OCI-LY3 (cell line): ENCODE results near the gene PGAP6.

Source experiments
- CTCF ChIP-seq: fragments of 200-600, 300-600 bp; sonication (generic); IDR thresholded peaks from 2 replicates; pipeline ENCODE4 v1.5.1; 2014; ENCODE audit warnings: antibody characterized with exemption, low read length, low read depth
- EZH2phosphoT487 ChIP-seq: fragments of 200-600 bp; shearing (Covaris generic); IDR thresholded peaks from 2 replicates; pipeline ENCODE4 v1.6.1; 2018; ENCODE audit warnings: antibody characterized with exemption, mixed run types, low read depth

DNA sequence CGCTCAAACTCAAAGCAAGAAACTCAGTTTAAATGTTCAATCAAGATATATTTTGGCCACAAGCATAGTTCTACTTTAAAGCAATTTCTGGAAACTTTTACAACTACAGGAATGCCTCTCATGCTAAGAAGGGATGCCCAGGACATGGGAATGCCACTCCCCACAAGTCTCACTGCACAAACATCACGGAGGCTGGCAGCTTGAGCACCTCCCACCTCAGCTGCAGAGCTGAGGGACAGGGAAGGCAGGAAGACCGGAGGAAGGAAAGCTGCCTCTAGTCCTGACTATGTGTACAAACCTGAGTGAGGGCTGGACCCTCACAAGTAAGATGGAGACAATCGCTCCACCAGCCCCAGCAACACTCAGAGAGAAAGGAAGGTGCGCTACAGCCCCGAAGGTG, 34.6 kb downstream of the PGAP6 start:
- TF ChIP-seq CTCF (no peak), EZH2phosphoT487 (no peak)
